Spleen (tissue), 11 donors: Measurements from ENCODE around the gene BNIPL. TPM values are rescaled to one million over a fixed set of nuclear protein-coding genes. Genes with fewer than 3 reads are reported as not detected.

Source experiments
- DNase-seq: peaks from one replicate; pipeline ENCODE4 v3.0.0-alpha.2; 2020
- H3K27ac ChIP-seq, 8 donors: fragments of 200-600 bp; sonication (generic) in 7 of 8; 1 replicate in 4 of 8; 2 replicates in 4 of 8; pipeline versions ENCODE4 v1.5.0 to v1.8.0; 2016 to 2021; ENCODE audit warnings: inconsistent platforms in 4 of 8, mild to moderate bottlenecking in 4 of 8, moderate library complexity in 1 of 8
- H3K27me3 ChIP-seq, 7 donors: fragments of 200-600 bp; sonication (generic) in 6 of 7; replicated peaks in 1 of 7; 1 replicate in 4 of 7; 2 replicates in 3 of 7; pipeline versions ENCODE4 v1.5.0 to v1.8.0; 2016 to 2021; ENCODE audit warnings: inconsistent platforms in 3 of 7, mild to moderate bottlenecking in 1 of 7
- H3K36me3 ChIP-seq, 6 donors: fragments of 200-600 bp; sonication (generic) in 5 of 6; 1 replicate in 4 of 6; 2 replicates in 2 of 6; pipeline versions ENCODE4 v1.5.0 to v1.8.0; 2016 to 2021; ENCODE audit warnings: inconsistent platforms in 2 of 6
- H3K4me1 ChIP-seq, 6 donors: fragments of 200-600 bp; sonication (generic) in 5 of 6; 1 replicate in 3 of 6; 2 replicates in 3 of 6; pipeline versions ENCODE4 v1.5.0 to v1.8.0; 2016 to 2021; ENCODE audit warnings: inconsistent platforms in 3 of 6
- H3K4me3 ChIP-seq, 8 donors: fragments of 200-600 bp; sonication (generic) in 7 of 8; 1 replicate in 4 of 8; 2 replicates in 4 of 8; pipeline versions ENCODE4 v1.5.0 to v1.8.0; 2016 to 2021; ENCODE audit warnings: inconsistent platforms in 4 of 8, mild to moderate bottlenecking in 4 of 8, moderate library complexity in 2 of 8
- H3K9me3 ChIP-seq, 8 donors: fragments of 200-600 bp; sonication (generic) in 7 of 8; 1 replicate in 4 of 8; 2 replicates in 4 of 8; pipeline versions ENCODE4 v1.5.0 to v1.8.0; 2016 to 2021; ENCODE audit warnings: inconsistent platforms in 4 of 8
- POLR2A ChIP-seq, 3 donors: fragments of 450-650 bp; IDR thresholded peaks; one replicate each; pipeline ENCODE4 v1.5.1; 2017; ENCODE audit warnings: antibody characterized with exemption in 3 of 3, mild to moderate bottlenecking in 1 of 3
- POLR2AphosphoS5 ChIP-seq, 3 donors: sonication (generic); formaldehyde crosslinking; IDR thresholded peaks; one replicate each; pipeline ENCODE4 v1.5.1; 2017; ENCODE audit warnings: antibody characterized with exemption in 3 of 3
- WGBS, 5 donors: extraction: QIAGEN DNeasy Blood & Tissue Kit in 3 of 5; methylation state at CpG; one replicate each; pipeline versions ENCODE4 v1.1.5 to v1.1.7; 2013 to 2018; 5-methylcytosine and 5-hydroxymethylcytosine counted together
- intact Hi-C: fragments of 100-400 bp; cut with DNase I; formaldehyde crosslinking; loops from one replicate; pipeline ENCODE4 v1.15.0; 2023; ENCODE audit warnings: low total_unique reads
- polyA plus RNA-seq, 3 donors: library from polyadenylated mRNA; stranded (reverse); fragments of 200-250 nt; gene quantifications; one replicate each; pipeline ENCODE4 v1.2.1, GENCODE V29; 2013
- total RNA-seq, 7 donors: library from RNA; depleted of rRNA in 3 of 7; stranded (reverse); fragments of >200 nt in 3 of 7; fragmentation: NEBNext Ultra II Directional in 4 of 7; extraction: Animal tissue kit (Norgen Biotek cat#: 25700) in 4 of 7; gene quantifications; one replicate each; pipeline versions ENCODE4 v1.1.0 to v1.2.1, GENCODE V29; 2016 to 2021
- TF ChIP-seq, protein P1 (sequence below), 11 experiments: fragments of 200-600 bp in 7 of 11; fragments of 450-650 bp in 4 of 11; sonication (generic) in 4 of 11; IDR thresholded peaks in 8 of 11; conservative IDR thresholded peaks in 3 of 11; 1 replicate in 7 of 11; 2 replicates in 4 of 11; pipeline versions ENCODE4 v1.4.0 to v1.8.0; 2016 to 2021; ENCODE audit warnings: antibody characterized with exemption in 11 of 11, inconsistent platforms in 4 of 11, mild to moderate bottlenecking in 1 of 11
- donor health status: healthy with polysubstance abuse.
- donor health status: DM: no; HTN: no; CAD: no; lungs with moderate emphysema.
- donor health status: DM: no; HTN: no; CAD: no.
- donor health status: Bipolar disorder and iron deficiency.
- donor health status: healthy.
- donor health status: DM: no; HTN: no; CAD: no.
- donor health status: DM: yes; HTN: yes; CAD: no.

The BNIPL gene
- total and polyA plus RNA-seq, 10 donors = 0.33 to 1.4 (median 0.72) TPM

DNA sequence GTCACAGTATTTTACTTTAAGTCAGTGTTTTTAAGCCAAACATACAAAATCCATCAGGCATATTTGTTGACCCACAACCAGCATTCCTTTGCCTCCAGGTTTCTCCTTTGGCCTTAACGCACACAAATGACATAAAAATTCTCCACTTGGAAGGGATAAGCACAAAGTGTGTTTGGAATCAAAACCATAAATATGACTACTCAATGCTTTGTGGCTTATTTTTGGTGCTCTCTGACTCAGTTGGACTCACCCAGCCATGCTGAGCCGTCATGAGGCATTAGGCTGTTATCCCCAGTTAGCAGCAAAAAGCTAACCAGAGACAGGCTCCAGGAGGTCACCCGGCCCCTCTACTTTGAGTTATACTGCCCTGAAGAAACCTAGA is 27.2 kb upstream of the BNIPL start:
- Histone ChIP-seq H3K27me3 (no peaks in the 10 kb centered on the region), H3K9me3 (no peaks in the 10 kb centered on the region), H3K36me3 (peaks cover 0 to 9% (median 0%) of the 10 kb centered on the region in 6 donors), H3K4me1 (peaks cover 37 to 100% (median 86%) of the 10 kb centered on the region in 6 donors), H3K27ac (peak overlapping the region; percentile 16 to 95 (median 90)), H3K4me3 (peak overlapping the region; percentile 19 to 87 (median 60))
- TF ChIP-seq POLR2AphosphoS5 (IDR thresholded peaks at IDR 0.05) (no peak), POLR2A (IDR thresholded peaks at IDR 0.05) (no peak)
- TF ChIP-seq, protein P1, sequence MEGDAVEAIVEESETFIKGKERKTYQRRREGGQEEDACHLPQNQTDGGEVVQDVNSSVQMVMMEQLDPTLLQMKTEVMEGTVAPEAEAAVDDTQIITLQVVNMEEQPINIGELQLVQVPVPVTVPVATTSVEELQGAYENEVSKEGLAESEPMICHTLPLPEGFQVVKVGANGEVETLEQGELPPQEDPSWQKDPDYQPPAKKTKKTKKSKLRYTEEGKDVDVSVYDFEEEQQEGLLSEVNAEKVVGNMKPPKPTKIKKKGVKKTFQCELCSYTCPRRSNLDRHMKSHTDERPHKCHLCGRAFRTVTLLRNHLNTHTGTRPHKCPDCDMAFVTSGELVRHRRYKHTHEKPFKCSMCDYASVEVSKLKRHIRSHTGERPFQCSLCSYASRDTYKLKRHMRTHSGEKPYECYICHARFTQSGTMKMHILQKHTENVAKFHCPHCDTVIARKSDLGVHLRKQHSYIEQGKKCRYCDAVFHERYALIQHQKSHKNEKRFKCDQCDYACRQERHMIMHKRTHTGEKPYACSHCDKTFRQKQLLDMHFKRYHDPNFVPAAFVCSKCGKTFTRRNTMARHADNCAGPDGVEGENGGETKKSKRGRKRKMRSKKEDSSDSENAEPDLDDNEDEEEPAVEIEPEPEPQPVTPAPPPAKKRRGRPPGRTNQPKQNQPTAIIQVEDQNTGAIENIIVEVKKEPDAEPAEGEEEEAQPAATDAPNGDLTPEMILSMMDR (IDR thresholded peaks at IDR 0.05 in 8 of 11, conservative IDR thresholded peaks at IDR 0.05 in 3 of 11) = no peak
- no peak for DNase-seq
- 63 to 80% (median 72%) methylated on average over 3 of the region's 3 CpGs for WGBS, 5 donors
- intact Hi-C loops = no loop called here

DNA sequence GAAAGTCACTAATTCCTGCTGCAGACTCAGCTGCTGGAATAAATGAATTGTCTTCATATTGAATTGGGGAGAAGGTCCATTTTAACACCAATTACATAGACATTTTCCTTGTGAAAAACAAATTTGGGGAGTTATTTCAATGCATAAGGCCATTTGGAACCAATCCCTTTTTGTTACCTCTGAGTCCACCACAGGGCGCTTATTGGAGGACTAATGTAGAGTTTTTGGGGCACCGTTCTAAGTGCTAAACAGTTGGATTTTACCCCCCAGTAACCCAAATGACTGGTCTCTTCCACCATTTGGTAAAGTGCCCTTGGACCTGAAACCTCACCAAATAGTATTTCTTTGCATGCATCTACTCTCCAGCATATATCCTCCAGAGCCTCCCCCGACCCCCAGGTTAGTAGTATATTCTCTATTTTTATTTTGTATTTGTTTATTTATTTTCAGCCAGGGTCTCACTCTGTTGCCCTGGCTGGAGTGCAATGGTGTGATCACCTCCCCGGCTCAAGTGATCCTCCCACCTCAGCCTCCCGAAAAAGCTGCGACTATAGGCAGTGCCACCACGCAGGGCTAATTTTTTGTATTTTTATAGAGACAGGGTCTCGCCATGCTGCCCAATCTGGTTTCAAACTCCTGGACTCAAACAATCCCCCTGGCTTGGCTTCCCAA is 26.6 kb upstream of the BNIPL start:
- Histone ChIP-seq H3K4me3 (peak overlapping the region in 1 of 8 donors; percentile 87), H3K27me3 (no peaks in the 10 kb centered on the region), H3K4me1 (peaks cover 35 to 97% (median 81%) of the 10 kb centered on the region in 6 donors), H3K9me3 (no peaks in the 10 kb centered on the region), H3K36me3 (peaks cover 0 to 9% (median 0%) of the 10 kb centered on the region in 6 donors), H3K27ac (peak overlapping the region in 4 of 8 donors; percentile 86 to 95 (median 91))
- DNase-seq = no peak
- TF ChIP-seq POLR2AphosphoS5 (IDR thresholded peaks at IDR 0.05) (no peak), POLR2A (IDR thresholded peaks at IDR 0.05) (no peak)
- TF ChIP-seq, protein P1 (IDR thresholded peaks at IDR 0.05 in 8 of 11, conservative IDR thresholded peaks at IDR 0.05 in 3 of 11) = no peak
- WGBS, 5 donors = 95 to 96% (median 96%) methylated on average over 8 of the region's 8 CpGs
- intact Hi-C loops = no loop called here

DNA sequence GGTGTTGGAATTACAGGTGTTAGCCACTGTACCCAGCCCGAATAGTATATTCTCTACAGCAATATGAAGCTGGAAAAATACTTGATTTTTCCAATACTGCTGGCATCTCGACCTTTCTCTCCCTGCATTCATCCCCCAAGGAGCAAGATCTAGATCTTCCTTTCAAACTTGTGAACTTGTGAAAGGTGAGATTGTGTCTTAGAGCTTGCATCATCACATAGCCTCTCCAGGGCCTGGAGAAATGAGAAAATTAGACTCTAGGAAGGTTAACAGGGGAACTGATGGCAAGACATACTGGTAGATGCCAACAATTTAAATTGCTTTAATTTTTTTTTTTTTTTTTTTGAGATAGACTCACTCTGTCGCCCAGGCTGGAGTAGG is 26.1 kb upstream of the BNIPL start:
- WGBS, 5 donors = 85 to 97% (median 94%) methylated on average over 3 of the region's 3 CpGs
- Histone ChIP-seq H3K27me3 (no peaks in the 10 kb centered on the region), H3K4me3 (no peak overlapping the region), H3K27ac (no peak overlapping the region), H3K9me3 (no peaks in the 10 kb centered on the region), H3K36me3 (peaks cover 0 to 9% (median 0%) of the 10 kb centered on the region in 6 donors), H3K4me1 (peaks cover 30 to 92% (median 76%) of the 10 kb centered on the region in 6 donors)
- TF ChIP-seq POLR2AphosphoS5 (IDR thresholded peaks at IDR 0.05) (no peak), POLR2A (IDR thresholded peaks at IDR 0.05) (no peak)
- TF ChIP-seq, protein P1 (IDR thresholded peaks at IDR 0.05 in 8 of 11, conservative IDR thresholded peaks at IDR 0.05 in 3 of 11) = no peak
- no peak for DNase-seq
- intact Hi-C loops = no loop called here

DNA sequence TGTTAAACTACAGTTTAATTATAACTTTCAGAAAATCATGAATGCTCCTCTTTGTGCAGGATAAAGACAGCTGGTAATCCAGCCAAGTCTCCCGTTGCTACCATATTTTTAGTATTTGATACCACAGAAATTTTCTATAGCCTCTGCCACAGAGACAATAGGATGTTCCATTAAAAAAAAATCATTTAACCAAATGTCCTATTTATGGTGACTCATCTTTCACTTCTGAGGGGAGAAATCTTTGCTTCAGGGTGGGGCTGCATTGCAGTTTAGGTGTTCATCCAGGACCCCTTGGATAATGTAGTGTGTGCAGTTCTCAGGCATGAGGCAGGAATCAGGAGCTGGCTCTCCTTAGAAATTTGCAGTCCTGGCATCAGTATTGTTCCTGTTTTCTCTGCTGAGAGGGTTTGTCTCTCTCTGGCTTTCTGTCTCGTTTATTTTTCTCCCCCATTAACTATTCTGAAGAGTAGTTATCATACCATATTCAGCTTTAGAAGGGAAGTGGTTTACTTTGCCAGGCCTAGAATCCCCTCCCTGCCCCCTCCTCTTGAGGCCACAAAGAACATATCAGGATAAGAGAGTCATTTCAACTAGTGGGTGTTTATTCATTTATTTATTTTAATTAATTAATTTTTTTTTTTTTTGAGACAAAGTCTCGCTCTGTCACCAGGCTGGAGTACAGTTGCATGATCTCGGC is 25.1 kb upstream of the BNIPL start:
- TF ChIP-seq, protein P1 (IDR thresholded peaks at IDR 0.05 in 8 of 11, conservative IDR thresholded peaks at IDR 0.05 in 3 of 11) = no peak
- TF ChIP-seq POLR2AphosphoS5 (IDR thresholded peaks at IDR 0.05) = no peak
- no peak for TF ChIP-seq POLR2A (IDR thresholded peaks at IDR 0.05)
- Histone ChIP-seq H3K4me3 (no peak overlapping the region), H3K36me3 (peaks cover 0 to 15% (median 0%) of the 10 kb centered on the region in 6 donors), H3K27me3 (no peaks in the 10 kb centered on the region), H3K9me3 (no peaks in the 10 kb centered on the region), H3K4me1 (peaks cover 26 to 82% (median 67%) of the 10 kb centered on the region in 6 donors), H3K27ac (peak overlapping the region in 5 of 8 donors; percentile 1 to 61 (median 54))
- intact Hi-C loops = no loop called here
- 60 to 68% (median 67%) methylated on average over 4 of the region's 4 CpGs for WGBS, 5 donors
- no peak for DNase-seq
